ENCODE measurements around the gene GPRIN1.
A peak's percentile ranks its signal among the peaks of the same experiment; 100 is the strongest.

Gene GPRIN1

GRCh38 chr5:176632745-176633144, 22.8 kb upstream of the GPRIN1 start:
- H3K27me3 Mint-ChIP-seq (ENCODE audit: low read depth): peaks cover 95% of the 10 kb centered on the region
- no peak overlapping the region for H3K27ac Mint-ChIP-seq
- H3K36me3 Mint-ChIP-seq (ENCODE audit: low read depth): no peaks in the 10 kb centered on the region
- H3K4me3 Mint-ChIP-seq: no peak overlapping the region
- H3K4me1 Mint-ChIP-seq: no peaks in the 10 kb centered on the region
- H3K9me3 Mint-ChIP-seq: peaks cover 5% of the 10 kb centered on the region
- no peak for TF ChIP-seq CTCF (IDR thresholded peaks at IDR 0.05; ENCODE audit: unreplicated experiment in 3 of 3)

- H3K4me1 Mint-ChIP-seq: no peaks in the 10 kb centered on the region
- no peak overlapping the region for H3K4me3 Mint-ChIP-seq
- peaks cover 95% of the 10 kb centered on the region for H3K27me3 Mint-ChIP-seq (ENCODE audit: low read depth)
- H3K27ac Mint-ChIP-seq: no peak overlapping the region
- TF ChIP-seq CTCF (IDR thresholded peaks at IDR 0.05; ENCODE audit: unreplicated experiment in 3 of 3): no peak
- no peaks in the 10 kb centered on the region for H3K36me3 Mint-ChIP-seq (ENCODE audit: low read depth)
- peaks cover 5% of the 10 kb centered on the region for H3K9me3 Mint-ChIP-seq
Observed at GRCh38 chr5:176631383-176632200, 21.6 kb upstream of the GPRIN1 start.

GRCh38 chr5:176630681-176631222, 20.8 kb upstream of the GPRIN1 start:
- H3K4me3 Mint-ChIP-seq: peak overlapping the region; percentile 22 to 63 (median 60)
- no peaks in the 10 kb centered on the region for H3K36me3 Mint-ChIP-seq (ENCODE audit: low read depth)
- peaks cover 95% of the 10 kb centered on the region for H3K27me3 Mint-ChIP-seq (ENCODE audit: low read depth)
- H3K4me1 Mint-ChIP-seq: no peaks in the 10 kb centered on the region
- no peak overlapping the region for H3K27ac Mint-ChIP-seq
- no peak for TF ChIP-seq CTCF (IDR thresholded peaks at IDR 0.05; ENCODE audit: unreplicated experiment in 3 of 3)
- peaks cover 5% of the 10 kb centered on the region for H3K9me3 Mint-ChIP-seq

GRCh38 chr5:176629853-176630680, 20.1 kb upstream of the GPRIN1 start, which contains the start of the genes EIF4E1B and SNCB:
Gene EIF4E1B (plus strand): TSS chr5:176630675. CDS start chr5:176642788, 12,113 bp downstream.
Gene SNCB (minus strand): TSS chr5:176630534. CDS start chr5:176629654, 880 bp downstream.
- Mint-ChIP-seq H3K4me1 (no peaks in the 10 kb centered on the region), H3K9me3 (peaks cover 3% of the 10 kb centered on the region), H3K27me3 (ENCODE audit: low read depth) (peaks cover 95% of the 10 kb centered on the region), H3K36me3 (ENCODE audit: low read depth) (no peaks in the 10 kb centered on the region), H3K4me3 (peak within 1 kb of the TSS; percentile 22 to 63 (median 60)), H3K27ac (no peak within 1 kb of the TSS)
- TF ChIP-seq CTCF (IDR thresholded peaks at IDR 0.05; ENCODE audit: unreplicated experiment in 3 of 3): no peak

- H3K4me1 Mint-ChIP-seq: no peaks in the 10 kb centered on the region
- no peak overlapping the region for H3K27ac Mint-ChIP-seq
- TF ChIP-seq CTCF (IDR thresholded peaks at IDR 0.05; ENCODE audit: unreplicated experiment in 3 of 3): no peak
- peak overlapping the region; percentile 26 to 40 (median 33) for H3K4me3 Mint-ChIP-seq
- peaks cover 97% of the 10 kb centered on the region for H3K27me3 Mint-ChIP-seq (ENCODE audit: low read depth)
- H3K9me3 Mint-ChIP-seq: no peaks in the 10 kb centered on the region
- no peaks in the 10 kb centered on the region for H3K36me3 Mint-ChIP-seq (ENCODE audit: low read depth)
Observed at GRCh38 chr5:176629317-176629852, 19.4 kb upstream of the GPRIN1 start.
